Upper lobe of left lung (tissue), 6 donors: ENCODE results near the gene PLCG2. TPM values are rescaled to one million over a fixed set of nuclear protein-coding genes. Genes with fewer than 3 reads are reported as not detected.
"Not testable (repeated sequence)": the region's sequence is repeated elsewhere in the genome, so short reads cannot be mapped to it uniquely, and the experiment has no call there.

Source experiments
- ATAC-seq, 2 donors: fragments of 200-7000 bp; cut with Tn5 transposase; one replicate each; pipeline ENCODE4 v1.9.1; 2022; ENCODE audit warnings: mild to moderate bottlenecking in 2 of 2, moderate library complexity in 2 of 2; ENCODE audit not compliant: low FRiP score in 2 of 2
- DNase-seq, 2 donors: peaks; one replicate each; pipeline ENCODE4 v3.0.0-alpha.2; 2019 to 2020
- H3K27ac ChIP-seq, 4 donors: fragments of 200-600 bp; sonication (generic); one replicate each; pipeline ENCODE4 v1.5.1; 2016 to 2019
- H3K27me3 ChIP-seq, 4 donors: fragments of 200-600 bp; sonication (generic); one replicate each; pipeline ENCODE4 v1.5.1; 2017 to 2019
- H3K36me3 ChIP-seq, 4 donors: fragments of 200-600 bp; sonication (generic); one replicate each; pipeline ENCODE4 v1.5.1; 2016 to 2019
- H3K4me1 ChIP-seq, 4 donors: fragments of 200-600 bp; sonication (generic); one replicate each; pipeline ENCODE4 v1.5.1; 2018 to 2019
- H3K4me3 ChIP-seq, 4 donors: fragments of 200-600 bp; sonication (generic); one replicate each; pipeline ENCODE4 v1.5.1; 2017 to 2019; ENCODE audit warnings: mild to moderate bottlenecking in 2 of 4, moderate library complexity in 1 of 4
- H3K9me3 ChIP-seq, 4 donors: fragments of 200-600 bp; sonication (generic); one replicate each; pipeline ENCODE4 v1.5.1; 2018 to 2019
- EP300 ChIP-seq, 4 donors: sonication (generic); formaldehyde crosslinking; IDR thresholded peaks; one replicate each; pipeline ENCODE4 v1.5.1; 2017; ENCODE audit warnings: antibody characterized with exemption in 4 of 4, control low read depth in 2 of 4
- POLR2A ChIP-seq, 4 donors: fragments of 450-650 bp; IDR thresholded peaks; one replicate each; pipeline ENCODE4 v1.5.1; 2016 to 2017; ENCODE audit warnings: antibody characterized with exemption in 4 of 4, mild to moderate bottlenecking in 2 of 4
- POLR2AphosphoS5 ChIP-seq, 2 donors: sonication (generic); formaldehyde crosslinking; IDR thresholded peaks; one replicate each; pipeline ENCODE4 v1.5.1; 2017; ENCODE audit warnings: antibody characterized with exemption in 2 of 2
- WGBS, 2 donors: methylation state at CpG; one replicate each; pipeline ENCODE4 v1.1.5; 2017 to 2018; 5-methylcytosine and 5-hydroxymethylcytosine counted together
- total RNA-seq, 6 donors: library from RNA; depleted of rRNA in 4 of 6; stranded (reverse); fragments of >200 nt in 4 of 6; gene quantifications; one replicate each; pipeline versions ENCODE4 v1.1.0 to v1.2.1, GENCODE V29; 2016 to 2021
- TF ChIP-seq, protein P1 (sequence below), 6 experiments: fragments of 450-650 bp in 4 of 6; fragments of 200-600 bp in 2 of 6; sonication (generic) in 2 of 6; IDR thresholded peaks; one replicate each; pipeline ENCODE4 v1.5.1; 2016 to 2019; ENCODE audit warnings: antibody characterized with exemption in 6 of 6
- donor health status: DM: no; HTN: no; CAD: no; lungs with moderate emphysema.
- donor health status: DM: no; HTN: yes; CAD: no; lungs with severe emphysema.

The PLCG2 gene
- total RNA-seq, 6 donors from 2014 or later = 13.8 to 85.9 (median 35.1) TPM

DNA sequence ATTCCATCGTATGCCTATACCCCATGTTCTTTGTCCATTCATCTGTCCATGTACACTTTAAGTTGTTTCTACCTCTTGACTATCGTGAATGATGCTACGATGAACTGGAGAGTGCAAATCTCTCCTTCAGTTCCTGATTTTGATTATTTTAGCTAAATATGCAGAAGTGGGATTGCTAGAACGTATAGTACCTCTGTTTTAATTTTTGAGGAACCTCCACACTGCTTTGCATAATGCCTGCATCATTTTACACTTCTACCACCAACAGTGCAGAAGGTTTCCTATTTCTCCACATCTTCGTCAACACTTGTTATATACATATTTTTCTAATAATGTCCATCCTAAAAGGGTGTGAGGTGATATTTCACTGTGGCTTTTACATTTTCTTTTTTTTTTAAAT lies 188.3 kb downstream of the PLCG2 start:
- Histone ChIP-seq H3K27me3 (no peaks in the 10 kb centered on the region), H3K4me3 (no peak overlapping the region), H3K9me3 (peaks cover 0 to 7% (median 5%) of the 10 kb centered on the region in 4 donors), H3K36me3 (no peaks in the 10 kb centered on the region), H3K27ac (no peak overlapping the region), H3K4me1 (no peaks in the 10 kb centered on the region)
- ATAC-seq (no peak), DNase-seq (no peak)
- no peak for TF ChIP-seq POLR2A (IDR thresholded peaks at IDR 0.05)
- TF ChIP-seq, protein P1, sequence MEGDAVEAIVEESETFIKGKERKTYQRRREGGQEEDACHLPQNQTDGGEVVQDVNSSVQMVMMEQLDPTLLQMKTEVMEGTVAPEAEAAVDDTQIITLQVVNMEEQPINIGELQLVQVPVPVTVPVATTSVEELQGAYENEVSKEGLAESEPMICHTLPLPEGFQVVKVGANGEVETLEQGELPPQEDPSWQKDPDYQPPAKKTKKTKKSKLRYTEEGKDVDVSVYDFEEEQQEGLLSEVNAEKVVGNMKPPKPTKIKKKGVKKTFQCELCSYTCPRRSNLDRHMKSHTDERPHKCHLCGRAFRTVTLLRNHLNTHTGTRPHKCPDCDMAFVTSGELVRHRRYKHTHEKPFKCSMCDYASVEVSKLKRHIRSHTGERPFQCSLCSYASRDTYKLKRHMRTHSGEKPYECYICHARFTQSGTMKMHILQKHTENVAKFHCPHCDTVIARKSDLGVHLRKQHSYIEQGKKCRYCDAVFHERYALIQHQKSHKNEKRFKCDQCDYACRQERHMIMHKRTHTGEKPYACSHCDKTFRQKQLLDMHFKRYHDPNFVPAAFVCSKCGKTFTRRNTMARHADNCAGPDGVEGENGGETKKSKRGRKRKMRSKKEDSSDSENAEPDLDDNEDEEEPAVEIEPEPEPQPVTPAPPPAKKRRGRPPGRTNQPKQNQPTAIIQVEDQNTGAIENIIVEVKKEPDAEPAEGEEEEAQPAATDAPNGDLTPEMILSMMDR (IDR thresholded peaks at IDR 0.05) = no peak
- no peak for TF ChIP-seq EP300 (IDR thresholded peaks at IDR 0.05)
- no peak for TF ChIP-seq POLR2AphosphoS5 (IDR thresholded peaks at IDR 0.05)
- 78 to 81% methylated on average over 5 of the region's 5 CpGs for WGBS, 2 donors

GRCh38 chr16:81971853-81972252 lies 192.8 kb downstream of the PLCG2 start:
- TF ChIP-seq, protein P1 (IDR thresholded peaks at IDR 0.05) = no peak
- TF ChIP-seq EP300 (IDR thresholded peaks at IDR 0.05) = no peak
- no peak for TF ChIP-seq POLR2A (IDR thresholded peaks at IDR 0.05)
- TF ChIP-seq POLR2AphosphoS5 (IDR thresholded peaks at IDR 0.05) = no peak
- WGBS, 2 donors = 90 to 100% methylated on average over 1 of the region's 1 CpG
- no peak for ATAC-seq
- H3K36me3 ChIP-seq = no peaks in the 10 kb centered on the region
- H3K9me3 ChIP-seq = peaks cover 0 to 11% (median 8%) of the 10 kb centered on the region in 4 donors
- no peak for DNase-seq
- H3K27ac ChIP-seq = no peak overlapping the region
- no peak overlapping the region for H3K4me3 ChIP-seq
- H3K4me1 ChIP-seq = no peaks in the 10 kb centered on the region
- H3K27me3 ChIP-seq = no peaks in the 10 kb centered on the region

- WGBS, 2 donors = 68% methylated on average over 2 of the region's 2 CpGs; no CpG with 5 or more reads in 1 of the 2 donors
- peak in 1 of 2 donors; percentile 22 for ATAC-seq
- no peak for DNase-seq
Observed at GRCh38 chr16:81973737-81974136, 194.6 kb downstream of the PLCG2 start.

DNA sequence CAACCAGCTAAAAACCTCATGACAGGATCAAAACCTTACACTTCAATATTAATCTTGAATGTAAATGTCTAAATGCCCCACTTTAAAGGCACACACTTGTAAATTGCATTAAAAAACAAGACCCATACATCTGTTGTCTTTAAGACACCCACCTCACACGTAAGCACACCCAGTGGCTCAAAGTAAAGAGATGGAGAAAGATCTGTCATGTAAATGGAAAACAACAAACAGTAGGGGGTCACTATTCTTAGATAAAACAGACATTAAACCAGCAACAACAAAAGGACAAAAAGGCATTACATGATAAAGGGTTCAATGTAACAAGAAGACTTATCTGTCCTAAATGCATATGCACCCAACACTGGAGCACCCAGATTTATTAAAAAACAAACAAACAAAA lies 196.5 kb downstream of the PLCG2 start:
- Histone ChIP-seq H3K27ac (no peak overlapping the region), H3K9me3 (peaks cover 0 to 11% (median 8%) of the 10 kb centered on the region in 4 donors), H3K4me1 (no peaks in the 10 kb centered on the region), H3K36me3 (no peaks in the 10 kb centered on the region), H3K4me3 (no peak overlapping the region), H3K27me3 (no peaks in the 10 kb centered on the region)
- ATAC-seq = no peak
- 71% methylated on average over 1 of the region's 1 CpG for WGBS, 2 donors
- DNase-seq = no peak
- TF ChIP-seq, protein P1 (IDR thresholded peaks at IDR 0.05) = no peak
- TF ChIP-seq POLR2AphosphoS5 (IDR thresholded peaks at IDR 0.05) (no peak), POLR2A (IDR thresholded peaks at IDR 0.05) (no peak), EP300 (IDR thresholded peaks at IDR 0.05) (no peak)

More at GRCh38 chr16:81973737-81974136, 194.6 kb downstream of the PLCG2 start:
- peaks cover 0 to 11% (median 8%) of the 10 kb centered on the region in 4 donors for H3K9me3 ChIP-seq
- no peak overlapping the region for H3K27ac ChIP-seq
- H3K4me3 ChIP-seq = no peak overlapping the region
- H3K36me3 ChIP-seq = no peaks in the 10 kb centered on the region
- H3K27me3 ChIP-seq = no peaks in the 10 kb centered on the region
- H3K4me1 ChIP-seq = no peaks in the 10 kb centered on the region
- TF ChIP-seq EP300 (IDR thresholded peaks at IDR 0.05) (no peak), POLR2A (IDR thresholded peaks at IDR 0.05) (no peak), POLR2AphosphoS5 (IDR thresholded peaks at IDR 0.05) (no peak)
- TF ChIP-seq, protein P1 (IDR thresholded peaks at IDR 0.05) = no peak

- WGBS, 2 donors = 88 to 97% methylated on average over 19 to 26 of the region's 26 CpGs
- H3K4me1 ChIP-seq, H3K27ac ChIP-seq, H3K36me3 ChIP-seq, H3K4me3 ChIP-seq, H3K9me3 ChIP-seq, H3K27me3 ChIP-seq, ATAC-seq: not testable (repeated sequence)
- peak in 1 of 2 donors; percentile 48 for DNase-seq
Observed at GRCh38 chr16:81977335-81977942, 198.3 kb downstream of the PLCG2 start.
